Inflammatory macrophage (primary cell): ENCODE measurements around the gene RAB24.
"Not testable (repeated sequence)": the region's sequence is repeated elsewhere in the genome, so short reads cannot be mapped to it uniquely, and the experiment has no call there.

ENCODE experiments used
- DNase-seq, 2 donors: peaks; one replicate each; pipeline ENCODE4 v3.0.0-alpha.2; 2020 to 2022

RAB24 gene

GRCh38 chr5:177310757-177311391 lies 7.4 kb upstream of the RAB24 start:
- DNase-seq: peak; percentile 45 to 53

- no peak for DNase-seq
Measured at GRCh38 chr5:177310332-177310731, 6.8 kb upstream of the RAB24 start.

DNA sequence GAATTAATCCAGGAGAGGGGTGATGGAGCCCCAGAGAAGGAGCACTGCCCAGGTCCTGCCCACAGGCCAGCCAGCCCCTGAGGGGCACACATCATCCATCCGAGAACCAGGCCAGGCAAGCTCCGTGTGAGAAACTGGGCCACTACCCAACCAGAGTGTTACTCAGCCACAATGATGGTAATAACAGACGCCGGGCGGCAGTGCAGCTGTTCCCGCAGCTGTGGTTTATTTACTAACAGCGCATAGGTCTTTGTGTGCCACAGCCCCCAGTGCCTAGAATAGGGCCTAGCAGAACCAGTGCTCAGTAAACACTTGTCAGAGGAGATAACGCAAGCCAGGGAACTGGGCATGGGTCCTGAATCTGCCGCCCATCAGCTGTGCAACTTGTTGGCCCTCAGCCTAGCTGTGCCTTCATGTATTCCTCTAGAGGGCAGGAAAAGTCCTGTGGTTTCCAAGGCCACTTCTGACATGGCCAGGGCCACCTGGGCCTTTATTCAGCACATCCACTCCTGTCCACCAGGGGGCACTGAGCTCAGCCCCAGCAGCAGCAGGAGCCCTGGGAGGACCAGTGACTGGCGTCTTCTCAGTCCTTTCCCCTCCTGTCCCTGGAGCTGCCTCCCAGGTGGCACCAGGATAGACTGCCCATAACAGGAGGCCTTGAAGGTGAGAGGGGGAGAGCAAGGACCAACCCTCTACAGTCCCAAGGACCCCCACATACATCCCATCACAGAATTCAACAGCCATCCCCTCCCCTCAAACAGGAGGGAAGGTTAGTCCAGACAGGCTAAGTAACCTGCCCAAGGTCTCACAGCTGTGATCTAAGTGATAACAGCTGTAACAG lies 6.1 kb upstream of the RAB24 start:
- peak; percentile 38 to 43 for DNase-seq

- no peak for DNase-seq
Measured at GRCh38 chr5:177308740-177309139, 5.2 kb upstream of the RAB24 start.

DNA sequence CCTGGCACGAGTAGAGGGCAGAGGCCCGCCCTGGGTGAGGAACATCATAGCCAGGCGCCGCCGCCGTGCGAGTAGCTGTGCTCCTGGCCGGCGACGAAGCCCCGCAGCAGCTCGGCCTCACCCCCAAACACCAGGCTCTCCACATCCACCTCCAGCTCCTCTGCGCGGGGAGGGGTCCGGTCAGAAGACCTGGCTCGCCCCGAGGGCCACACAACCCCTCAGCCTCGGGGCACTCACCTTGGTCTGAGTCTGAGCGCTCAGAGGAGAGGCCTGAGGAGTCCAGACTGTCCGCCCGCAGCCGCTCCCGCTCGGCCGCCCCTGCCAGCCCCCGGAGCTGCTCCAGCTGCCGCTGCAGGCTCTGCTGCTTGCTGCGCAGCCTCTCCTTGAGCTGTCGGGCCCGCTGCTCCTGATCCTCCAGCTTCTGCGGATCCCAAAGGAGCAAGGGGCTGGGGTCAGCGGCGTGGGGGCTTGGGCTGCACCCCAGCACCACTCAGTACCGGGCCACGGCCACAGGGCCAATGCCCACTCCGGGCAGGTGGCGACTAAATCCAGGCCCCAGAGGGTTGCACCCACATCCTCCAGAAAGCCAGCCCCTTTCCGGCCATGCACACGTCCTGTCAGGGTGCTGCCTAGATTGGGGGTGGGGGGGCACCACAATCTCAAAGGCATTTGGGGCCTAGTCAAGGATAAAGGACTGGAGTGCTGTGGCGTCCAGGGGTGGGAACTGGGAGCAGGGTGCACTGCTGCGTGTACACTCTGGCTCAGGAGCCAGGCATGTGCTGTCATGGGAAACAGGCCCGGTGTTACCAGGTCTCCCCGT lies 4.2 kb upstream of the RAB24 start:
- peak in 1 of 2 donors; percentile 1 for DNase-seq

DNA sequence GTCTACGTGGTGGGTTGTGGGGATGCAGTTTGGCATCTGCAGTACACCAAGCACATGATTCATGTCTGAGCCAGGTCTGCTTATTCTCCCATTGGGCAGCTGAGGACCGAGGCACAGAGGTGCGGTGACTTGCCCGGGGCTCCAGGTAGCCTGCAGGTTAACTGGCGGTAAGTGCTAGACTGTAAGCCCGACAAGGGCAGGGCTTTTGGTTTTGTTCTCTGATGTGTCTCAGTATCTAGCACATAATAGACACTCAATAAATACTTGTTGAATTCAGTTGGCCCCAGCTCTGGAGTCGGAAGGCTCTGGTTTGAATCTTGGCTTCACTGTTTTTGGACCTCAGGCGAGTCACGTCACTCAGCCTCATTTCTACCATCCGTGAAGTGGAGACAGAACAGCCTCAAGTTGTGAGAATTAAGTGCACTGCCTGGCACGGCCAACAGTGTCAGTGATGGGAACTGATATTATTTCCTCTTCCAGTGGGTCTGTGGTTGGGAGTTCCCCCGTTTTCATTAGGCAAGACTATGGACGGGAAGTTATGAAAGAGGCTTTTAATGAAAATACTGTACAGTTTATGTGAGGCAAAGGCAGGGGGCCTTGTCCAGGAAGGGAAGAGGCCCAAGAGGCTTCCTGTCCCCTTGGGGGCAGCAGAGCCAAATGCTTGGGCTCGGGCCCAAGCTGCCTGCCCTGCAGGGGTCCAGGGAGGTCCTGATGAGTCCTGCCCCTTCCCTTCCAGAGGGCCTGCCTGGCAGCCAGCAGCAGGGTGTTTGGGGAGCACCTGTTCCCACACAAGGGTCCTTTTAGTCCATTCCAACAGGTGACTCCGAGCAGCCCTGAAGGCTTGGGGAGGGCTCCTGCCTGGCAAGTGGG lies 3.4 kb upstream of the RAB24 start:
- DNase-seq: peak; percentile 91 to 97

DNA sequence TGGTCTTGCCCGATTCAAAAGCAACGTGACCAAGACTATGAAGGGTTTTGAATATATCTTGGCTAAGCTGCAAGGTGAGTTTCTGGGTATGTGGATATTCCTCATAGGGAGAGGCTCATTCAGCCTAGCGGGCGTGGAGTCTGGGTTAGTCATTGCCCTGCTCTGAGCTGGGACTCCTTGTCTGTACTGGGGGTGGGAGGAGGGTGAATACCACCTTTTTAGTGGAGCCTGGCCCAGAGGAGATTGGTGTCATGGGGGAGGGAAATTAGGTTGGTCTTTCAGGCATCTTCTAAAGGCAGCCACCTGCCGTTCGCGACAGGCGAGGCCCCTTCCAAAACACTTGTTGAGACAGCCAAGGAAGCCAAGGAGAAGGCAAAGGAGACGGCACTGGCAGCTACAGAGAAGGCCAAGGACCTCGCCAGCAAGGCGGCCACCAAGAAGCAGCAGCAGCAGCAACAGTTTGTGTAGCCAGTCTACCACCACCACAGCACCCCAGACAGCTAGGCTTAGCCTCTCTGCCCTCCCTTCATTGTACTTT lies 2.7 kb upstream of the RAB24 start:
- DNase-seq: not testable (repeated sequence)

DNA sequence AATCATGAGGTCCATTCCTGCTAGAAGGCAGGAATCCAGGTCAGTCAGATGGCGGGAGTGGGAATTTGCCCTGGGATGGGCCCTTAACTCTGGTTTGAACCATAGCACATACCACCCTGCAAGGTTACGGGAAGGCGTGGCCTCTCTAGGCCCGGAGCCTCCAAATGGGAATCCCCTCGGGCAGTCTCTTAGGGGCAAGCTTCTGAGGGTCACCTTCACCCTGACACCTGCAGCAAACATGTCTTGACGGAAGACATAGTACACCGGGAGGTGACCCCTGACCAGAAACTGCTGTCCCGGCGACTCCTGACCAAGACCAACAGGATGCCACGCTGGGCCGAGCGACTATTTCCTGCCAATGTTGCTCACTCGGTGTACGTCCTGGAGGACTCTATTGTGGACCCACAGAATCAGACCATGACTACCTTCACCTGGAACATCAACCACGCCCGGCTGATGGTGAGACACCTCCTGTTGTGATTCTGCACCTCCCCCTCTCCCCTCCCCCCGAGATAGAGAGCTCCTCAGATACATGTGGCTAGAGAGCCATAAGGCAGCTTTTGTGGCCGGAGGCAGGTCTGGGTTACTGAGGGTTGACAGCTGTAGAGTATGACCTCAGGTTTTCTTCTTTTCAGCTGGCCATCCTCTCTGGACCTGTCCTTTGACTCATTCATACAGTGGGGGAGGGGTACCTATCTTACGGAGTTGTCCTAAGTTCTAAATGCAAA lies 1.0 kb upstream of the RAB24 start:
- DNase-seq: no peak

GRCh38 chr5:177303925-177304391 lies 439 bp upstream of the RAB24 start:
- DNase-seq: no peak

DNA sequence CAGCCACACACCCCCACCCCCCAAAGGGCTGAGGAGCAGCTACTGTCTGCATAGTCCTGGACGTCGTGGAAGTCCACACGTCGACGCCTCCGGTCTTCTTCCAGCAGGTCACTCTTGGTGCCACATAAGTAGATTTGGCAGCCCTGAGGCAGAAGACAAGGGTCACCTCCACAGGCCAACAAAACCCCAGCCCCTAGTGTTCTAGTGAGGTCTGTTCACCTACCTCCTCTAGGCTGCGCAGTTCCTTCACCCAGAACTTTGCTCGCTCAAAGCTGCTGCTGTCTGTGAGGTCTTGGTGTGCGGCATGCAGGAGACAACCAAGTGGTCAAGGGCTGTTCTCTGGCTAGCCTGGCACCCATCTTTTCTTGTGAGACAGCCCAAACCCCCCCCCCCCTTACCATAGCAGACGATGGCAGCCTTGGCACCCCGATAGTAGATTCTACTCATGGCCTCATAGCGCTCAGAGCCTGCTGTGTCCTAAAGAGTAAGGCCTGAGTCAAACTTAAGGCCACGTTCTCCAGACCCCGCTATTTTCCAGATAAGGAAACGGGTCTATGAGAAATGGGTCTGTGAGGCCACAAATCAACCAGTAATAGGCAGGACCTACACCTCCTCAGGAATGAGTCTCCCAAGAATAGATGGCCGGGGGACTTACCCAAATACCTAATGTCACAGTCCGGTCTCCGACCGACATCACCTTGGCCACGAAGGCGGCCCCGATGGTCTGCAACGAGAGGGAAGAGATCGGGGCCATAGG lies 987 bp downstream of the RAB24 start:
- no peak for DNase-seq

GRCh38 chr5:177301503-177302165 lies 1.9 kb downstream of the RAB24 start:
- peak in 1 of 2 donors; percentile 13 for DNase-seq

- DNase-seq: no peak
Measured at GRCh38 chr5:177300951-177301350, 2.6 kb downstream of the RAB24 start.

GRCh38 chr5:177300236-177300880 lies 3.2 kb downstream of the RAB24 start:
- DNase-seq: peak; percentile 86 to 91

GRCh38 chr5:177299697-177300096 lies 3.8 kb downstream of the RAB24 start:
- DNase-seq: no peak

- DNase-seq: no peak
Measured at GRCh38 chr5:177297922-177298321, 5.6 kb downstream of the RAB24 start.

DNA sequence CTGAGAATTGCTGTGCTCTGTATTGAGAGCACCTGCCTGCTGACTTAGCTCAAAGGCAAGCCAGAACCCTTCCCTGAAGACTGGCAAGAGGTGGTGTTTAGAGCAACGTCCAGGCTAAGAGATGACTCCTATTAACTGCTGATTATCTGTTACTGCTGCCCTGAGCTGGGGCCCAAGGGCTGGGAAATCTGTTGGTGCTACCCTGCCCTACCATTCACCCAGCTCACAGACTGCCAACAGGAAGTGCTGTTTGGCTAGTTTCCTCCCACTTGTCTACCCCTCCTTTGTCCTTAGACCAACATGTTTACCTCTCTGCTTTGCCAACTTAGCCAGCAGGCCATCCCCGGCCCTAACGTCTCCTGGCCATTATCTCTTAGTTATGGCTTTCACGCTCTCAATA lies 6.9 kb downstream of the RAB24 start:
- DNase-seq: no peak

DNA sequence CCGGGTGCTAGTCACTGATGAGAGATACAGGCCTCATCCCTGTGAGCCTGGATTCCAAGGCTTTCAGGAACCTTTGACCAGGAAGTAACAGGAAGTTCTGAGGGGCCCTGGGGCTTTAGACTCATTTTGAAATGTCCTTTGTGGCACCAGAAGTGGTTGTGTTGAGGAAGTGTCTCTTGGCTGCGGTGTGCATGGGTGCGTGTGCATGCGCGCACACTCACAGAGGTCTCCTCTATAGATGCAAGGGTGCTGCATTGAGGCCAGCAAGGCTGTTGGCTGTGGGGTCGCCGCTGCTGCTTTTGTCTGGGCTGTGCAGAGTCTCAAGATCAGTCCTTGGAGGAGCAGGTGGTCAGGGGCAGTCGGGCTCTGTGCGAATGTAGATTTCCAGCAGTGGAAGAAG lies 7.6 kb downstream of the RAB24 start:
- DNase-seq: peak; percentile 56 to 61

GRCh38 chr5:177294632-177295031 lies 8.9 kb downstream of the RAB24 start:
- DNase-seq: no peak
